Ramos (cell line): ENCODE data around the gene SPATS2L.

ENCODE experiments used
- in situ Hi-C: fragments of 300-500 bp; cut with MboI; formaldehyde crosslinking; loops from one replicate; pipeline ENCODE4 v1.14.3; 2022; ENCODE audit warnings: low sequenced_read_pairs; ENCODE audit not compliant: unreplicated experiment

The SPATS2L gene

GRCh38 chr2:200306196-200306930, at the start of gene SPATS2L:
SPATS2L (plus strand) TSS chr2:200306693; CDS start chr2:200389245, 82,552 bp downstream.
- in situ Hi-C loops: no loop called here

- in situ Hi-C loops: no loop called here
Measured at GRCh38 chr2:200257570-200257969, 48.9 kb upstream of the SPATS2L start.

GRCh38 chr2:200258081-200258480, 48.4 kb upstream of the SPATS2L start:
- in situ Hi-C loops: no loop called here

GRCh38 chr2:200258881-200259576, 47.5 kb upstream of the SPATS2L start:
- in situ Hi-C loops: no loop called here

GRCh38 chr2:200259577-200259957, 46.9 kb upstream of the SPATS2L start:
- in situ Hi-C loops: no loop called here

- in situ Hi-C loops: no loop called here
Measured at GRCh38 chr2:200262047-200262446, 44.4 kb upstream of the SPATS2L start.

GRCh38 chr2:200263279-200263678, 43.2 kb upstream of the SPATS2L start:
- in situ Hi-C loops: no loop called here

GRCh38 chr2:200264631-200265030, 41.9 kb upstream of the SPATS2L start:
- in situ Hi-C loops: no loop called here

- in situ Hi-C loops: no loop called here
Measured at GRCh38 chr2:200266406-200266805, 40.1 kb upstream of the SPATS2L start.

- in situ Hi-C loops: no loop called here
Measured at GRCh38 chr2:200267350-200267749, 39.1 kb upstream of the SPATS2L start.

- in situ Hi-C loops: no loop called here
Measured at GRCh38 chr2:200270732-200271131, 35.8 kb upstream of the SPATS2L start.

GRCh38 chr2:200272320-200272719, 34.2 kb upstream of the SPATS2L start:
- in situ Hi-C loops: no loop called here

GRCh38 chr2:200274116-200275075, 32.1 kb upstream of the SPATS2L start:
- in situ Hi-C loops: no loop called here

- in situ Hi-C loops: no loop called here
Measured at GRCh38 chr2:200275295-200276013, 31.0 kb upstream of the SPATS2L start.

- in situ Hi-C loops: no loop called here
Measured at GRCh38 chr2:200276472-200276871, 30.0 kb upstream of the SPATS2L start.

- in situ Hi-C loops: no loop called here
Measured at GRCh38 chr2:200278694-200279316, 27.7 kb upstream of the SPATS2L start.

- in situ Hi-C loops: no loop called here
Measured at GRCh38 chr2:200279857-200280256, 26.6 kb upstream of the SPATS2L start.

- in situ Hi-C loops: no loop called here
Measured at GRCh38 chr2:200286578-200286977, 19.9 kb upstream of the SPATS2L start.

GRCh38 chr2:200288670-200289429, 17.6 kb upstream of the SPATS2L start:
- in situ Hi-C loops: no loop called here
